GM12872 (cell line): Measurements from ENCODE around the gene FRS3.
A peak's percentile ranks its signal among the peaks of the same experiment; 100 is the strongest.

Experiments used
- TF ChIP-seq, protein P1 (sequence below): IDR thresholded peaks from 3 replicates; pipeline ENCODE4 v1.5.1; 2011; ENCODE audit warnings: low read depth, mild to moderate bottlenecking, low read length, moderate library complexity; ENCODE audit not compliant: insufficient read depth

FRS3 gene

GRCh38 chr6:41779788-41780550 is at the start of gene FRS3:
Gene FRS3, minus strand, starts transcription at chr6:41779900. Its CDS starts 2,913 bp downstream, at chr6:41776987.
- TF ChIP-seq, protein P1, sequence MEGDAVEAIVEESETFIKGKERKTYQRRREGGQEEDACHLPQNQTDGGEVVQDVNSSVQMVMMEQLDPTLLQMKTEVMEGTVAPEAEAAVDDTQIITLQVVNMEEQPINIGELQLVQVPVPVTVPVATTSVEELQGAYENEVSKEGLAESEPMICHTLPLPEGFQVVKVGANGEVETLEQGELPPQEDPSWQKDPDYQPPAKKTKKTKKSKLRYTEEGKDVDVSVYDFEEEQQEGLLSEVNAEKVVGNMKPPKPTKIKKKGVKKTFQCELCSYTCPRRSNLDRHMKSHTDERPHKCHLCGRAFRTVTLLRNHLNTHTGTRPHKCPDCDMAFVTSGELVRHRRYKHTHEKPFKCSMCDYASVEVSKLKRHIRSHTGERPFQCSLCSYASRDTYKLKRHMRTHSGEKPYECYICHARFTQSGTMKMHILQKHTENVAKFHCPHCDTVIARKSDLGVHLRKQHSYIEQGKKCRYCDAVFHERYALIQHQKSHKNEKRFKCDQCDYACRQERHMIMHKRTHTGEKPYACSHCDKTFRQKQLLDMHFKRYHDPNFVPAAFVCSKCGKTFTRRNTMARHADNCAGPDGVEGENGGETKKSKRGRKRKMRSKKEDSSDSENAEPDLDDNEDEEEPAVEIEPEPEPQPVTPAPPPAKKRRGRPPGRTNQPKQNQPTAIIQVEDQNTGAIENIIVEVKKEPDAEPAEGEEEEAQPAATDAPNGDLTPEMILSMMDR: peak; percentile 91

GRCh38 chr6:41826343-41827022 is 46.8 kb upstream of the FRS3 start:
- TF ChIP-seq, protein P1: no peak

GRCh38 chr6:41824571-41825569 is 45.2 kb upstream of the FRS3 start:
- TF ChIP-seq, protein P1: no peak

- TF ChIP-seq, protein P1: no peak
Measured at GRCh38 chr6:41823178-41823577, 43.5 kb upstream of the FRS3 start.

GRCh38 chr6:41822021-41822420 is 42.3 kb upstream of the FRS3 start:
- TF ChIP-seq, protein P1: no peak

- TF ChIP-seq, protein P1: no peak
Measured at GRCh38 chr6:41821266-41821665, 41.6 kb upstream of the FRS3 start.
